NCI-H748 (cell line): ENCODE data around the gene RIMBP2.
"Not testable (repeated sequence)": the region's sequence is repeated elsewhere in the genome, so short reads cannot be mapped to it uniquely, and the experiment has no call there.

Source experiments
- DNase-seq: peaks from one replicate; lab custom pipeline; 2025; ENCODE audit not compliant: unreplicated experiment; lab: John Stamatoyannopoulos, UW

RIMBP2 gene

DNA sequence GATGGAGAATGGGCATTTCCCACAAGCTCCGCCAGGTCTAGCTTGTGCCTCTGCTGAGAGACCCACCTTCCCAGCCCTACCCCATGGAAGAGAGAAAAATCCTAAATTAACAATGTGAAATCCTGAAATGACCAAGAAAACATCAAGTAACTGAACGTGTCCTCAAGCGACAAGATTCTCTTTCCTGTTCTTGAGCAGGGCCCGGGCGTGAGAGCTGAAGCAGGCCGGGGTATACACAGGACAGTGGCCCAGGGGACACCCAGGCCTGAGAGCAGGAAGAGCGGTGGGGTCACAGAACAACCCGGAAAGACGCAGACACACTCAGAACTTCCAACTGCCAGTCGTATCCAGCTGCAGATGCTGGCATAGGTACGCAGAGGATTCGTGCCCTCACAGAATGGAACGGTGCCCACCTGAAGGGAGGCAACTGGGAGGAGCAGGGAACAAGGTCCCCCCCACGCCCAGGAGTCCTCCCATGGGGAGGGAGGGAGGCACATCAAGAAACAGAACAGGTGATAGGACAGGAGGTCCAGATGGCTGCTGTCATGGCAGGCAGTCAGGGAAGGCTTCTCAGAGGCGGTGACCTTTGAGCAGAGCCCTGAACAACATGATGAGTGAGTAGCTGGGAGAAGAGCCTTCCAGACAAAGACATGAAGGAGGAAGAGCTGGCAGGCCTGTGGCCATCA, 9.1 kb downstream of the RIMBP2 start:
- DNase-seq: no peak

DNA sequence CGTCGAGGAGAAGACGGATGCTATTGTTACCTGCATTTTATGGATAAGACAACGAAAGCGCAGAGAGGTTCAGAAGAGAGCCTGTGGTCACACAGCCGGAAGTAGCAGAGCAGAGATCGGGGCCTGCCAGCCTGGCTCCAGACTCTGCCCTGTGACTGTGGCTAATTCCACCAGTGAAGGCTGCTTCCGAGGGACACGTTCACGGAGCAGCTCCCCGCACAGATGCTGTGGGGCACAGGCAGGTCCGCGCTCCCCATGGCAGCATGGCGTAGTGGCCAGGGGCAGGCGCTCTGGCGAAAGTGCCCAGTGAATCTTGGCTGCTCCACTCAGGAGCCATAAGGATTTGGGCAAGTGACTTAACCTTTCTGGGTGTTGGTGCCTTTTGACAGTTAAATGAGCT, 9.8 kb downstream of the RIMBP2 start:
- no peak for DNase-seq

DNA sequence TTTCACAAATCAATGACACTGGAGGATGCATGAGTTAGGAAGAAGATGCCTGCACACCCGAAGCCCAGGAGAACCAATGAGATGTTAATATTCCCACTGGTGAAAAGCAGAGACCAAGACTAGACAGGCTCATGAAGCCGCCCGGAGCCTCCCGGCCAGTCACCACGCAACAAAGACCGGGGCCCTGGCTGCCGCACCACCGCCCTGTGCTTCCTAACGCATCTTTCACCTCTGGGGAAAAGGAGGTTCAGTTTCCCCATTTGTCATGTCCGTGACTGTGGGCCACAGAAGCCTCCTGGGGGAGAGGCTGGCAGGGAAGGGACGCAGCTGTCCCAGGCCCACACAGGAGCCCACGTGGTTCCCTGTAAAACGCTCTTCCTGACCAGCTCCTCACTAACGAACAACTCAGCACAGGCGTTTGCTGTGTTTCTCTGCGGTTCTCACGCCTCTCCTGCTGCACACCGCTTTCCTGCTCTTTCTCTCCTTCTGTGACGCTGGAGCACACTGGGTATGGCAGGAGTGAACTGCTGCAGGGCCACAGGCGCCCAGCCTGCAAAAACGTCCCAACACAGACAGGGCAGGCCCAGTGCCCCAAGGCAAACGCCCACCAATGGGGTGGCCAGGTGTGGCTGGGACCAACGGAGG, 10.8 kb downstream of the RIMBP2 start:
- no peak for DNase-seq

DNA sequence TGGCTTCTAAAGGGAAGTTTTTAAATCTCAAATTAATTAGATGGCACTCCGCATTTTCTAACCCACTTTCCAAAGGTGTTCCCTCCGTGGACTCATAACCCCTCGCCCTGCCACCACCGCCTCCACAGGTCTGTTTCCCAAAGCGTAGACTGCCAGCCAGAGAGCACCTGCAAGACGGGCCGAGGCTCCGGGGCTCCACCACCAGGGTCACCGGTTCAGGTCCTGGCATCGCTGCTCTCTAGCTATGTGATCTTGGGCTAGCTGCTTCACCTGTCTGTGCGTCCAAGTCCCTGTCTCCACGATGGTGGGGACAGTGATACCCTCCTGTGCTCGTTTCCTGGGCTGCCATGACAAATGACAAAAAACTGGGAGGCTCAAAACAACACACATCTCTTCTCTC, 11.5 kb downstream of the RIMBP2 start:
- no peak for DNase-seq

DNA sequence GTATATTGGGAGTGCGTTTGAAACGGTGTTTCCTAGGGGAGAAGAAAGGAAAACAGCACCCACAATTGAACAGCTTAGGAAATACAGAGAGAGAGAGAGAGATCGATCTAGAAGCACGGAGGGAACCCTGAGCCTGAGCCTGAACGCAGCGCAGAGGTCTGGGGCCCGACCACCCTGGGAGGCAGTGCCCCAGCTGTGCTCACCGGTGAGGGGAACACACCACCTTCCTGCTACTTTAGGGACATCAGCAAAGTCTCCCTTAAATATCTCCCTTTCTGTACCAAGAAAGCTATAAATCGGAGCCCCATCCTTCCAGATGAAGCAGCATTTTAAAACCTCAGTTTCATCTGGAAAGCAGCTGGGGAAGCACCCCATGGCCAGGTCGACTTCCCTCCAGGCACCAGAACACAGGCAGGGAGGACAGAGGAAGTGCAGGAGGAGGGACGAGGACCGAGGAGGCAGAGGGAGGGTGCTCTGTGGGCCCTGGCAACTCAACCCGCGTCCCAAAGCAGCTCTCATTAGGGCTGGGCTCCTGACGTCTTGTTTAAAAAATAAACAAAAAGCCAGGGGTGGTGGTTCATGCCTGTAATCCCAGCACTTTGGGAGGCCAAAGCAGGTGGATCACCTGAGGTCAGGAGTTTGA, 12.2 kb downstream of the RIMBP2 start:
- no peak for DNase-seq

DNA sequence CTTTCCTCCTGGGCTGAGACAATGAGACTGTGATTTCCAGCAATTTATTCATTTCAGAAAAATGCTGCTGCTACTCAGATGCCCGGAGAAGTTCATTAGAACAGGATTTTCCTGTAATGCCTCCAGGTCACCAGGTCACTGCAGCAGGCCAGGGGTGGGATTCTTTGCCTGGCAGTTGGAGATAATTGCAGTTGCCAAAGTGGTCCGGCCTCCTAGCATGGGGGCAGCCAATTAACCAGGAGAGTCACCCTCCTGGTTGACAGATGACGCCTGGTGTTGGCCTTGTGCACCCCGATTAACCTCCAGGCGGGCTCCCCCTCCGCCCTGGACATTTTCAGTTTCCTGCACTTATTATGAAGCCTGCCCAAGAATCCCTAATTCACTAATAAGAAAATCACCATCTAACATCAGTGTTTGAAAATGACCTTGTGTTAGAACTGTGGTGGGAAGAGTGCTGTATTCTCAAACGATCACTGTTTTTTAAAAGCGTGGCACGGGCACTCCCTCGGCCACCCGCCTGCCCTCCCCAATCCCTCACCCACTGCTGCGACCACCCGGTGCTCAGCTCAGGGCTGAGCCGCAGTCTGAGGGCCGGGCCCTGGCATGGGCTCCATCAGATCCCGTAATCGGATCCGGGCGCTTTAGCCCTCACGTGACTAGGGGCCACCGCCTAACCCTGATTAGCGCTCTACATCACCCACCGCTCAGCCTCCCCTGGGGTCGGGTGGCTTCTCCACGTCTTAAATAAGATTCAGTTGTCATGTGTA, 12.9 kb downstream of the RIMBP2 start:
- DNase-seq: no peak

DNA sequence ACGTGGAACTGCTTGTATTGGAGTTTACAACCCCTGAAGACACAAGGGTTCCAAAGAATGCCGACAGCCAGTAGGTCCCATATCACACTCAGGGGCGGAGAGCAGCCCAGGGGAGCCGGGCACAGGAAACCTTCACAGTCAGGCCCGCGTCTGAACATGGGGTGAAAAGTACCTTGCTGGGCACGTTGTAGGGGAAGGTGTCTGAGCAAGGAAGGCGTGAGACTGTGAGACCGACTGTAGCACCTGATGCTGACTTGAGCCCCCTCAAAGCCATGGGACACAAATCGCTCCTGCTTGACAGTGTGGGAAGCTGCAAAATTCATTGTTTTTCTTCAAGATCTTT, 14.7 kb downstream of the RIMBP2 start:
- DNase-seq: no peak

DNA sequence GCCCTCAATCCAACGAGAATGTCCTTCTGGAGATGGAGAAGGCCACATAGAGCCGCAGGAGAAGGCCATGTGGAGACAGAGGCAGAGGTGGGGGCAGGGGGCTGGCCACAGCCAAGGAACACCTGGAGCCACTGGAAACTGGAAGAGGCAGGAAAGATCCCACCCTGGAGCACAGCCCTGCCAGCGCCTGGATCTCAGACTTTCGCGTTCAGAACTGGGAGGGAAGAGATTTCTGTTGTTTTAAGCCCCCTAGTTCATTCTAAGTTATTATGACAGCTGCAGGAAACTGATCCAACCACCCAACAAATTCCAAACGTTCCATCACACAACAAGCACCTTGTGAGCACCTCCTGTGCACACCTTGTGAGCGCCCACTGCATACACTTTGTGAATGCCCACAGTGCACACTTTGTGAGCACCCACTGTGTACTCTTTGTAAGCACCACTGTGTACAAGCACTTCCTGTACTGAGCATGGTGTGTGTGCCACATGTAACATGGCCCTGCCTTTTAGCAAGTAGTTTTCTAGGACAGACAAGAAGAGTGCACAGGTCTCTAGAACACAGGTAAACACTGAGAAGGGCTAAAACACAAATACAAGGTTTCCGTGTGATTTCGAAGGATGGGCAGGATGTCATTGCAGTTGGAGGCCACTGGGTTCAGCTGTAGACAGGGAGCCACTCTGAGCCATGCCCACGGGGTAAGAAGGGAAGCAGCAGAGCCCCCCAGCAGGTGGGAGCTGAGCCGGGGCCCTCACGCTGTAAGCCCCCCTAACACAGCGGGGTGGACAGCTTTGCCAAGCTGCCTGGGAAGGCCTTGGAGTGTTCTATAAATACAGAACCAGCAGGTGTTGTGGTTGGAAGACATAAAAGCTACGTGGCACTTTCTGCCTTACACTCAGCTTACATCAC, 15.4 kb downstream of the RIMBP2 start:
- no peak for DNase-seq

DNA sequence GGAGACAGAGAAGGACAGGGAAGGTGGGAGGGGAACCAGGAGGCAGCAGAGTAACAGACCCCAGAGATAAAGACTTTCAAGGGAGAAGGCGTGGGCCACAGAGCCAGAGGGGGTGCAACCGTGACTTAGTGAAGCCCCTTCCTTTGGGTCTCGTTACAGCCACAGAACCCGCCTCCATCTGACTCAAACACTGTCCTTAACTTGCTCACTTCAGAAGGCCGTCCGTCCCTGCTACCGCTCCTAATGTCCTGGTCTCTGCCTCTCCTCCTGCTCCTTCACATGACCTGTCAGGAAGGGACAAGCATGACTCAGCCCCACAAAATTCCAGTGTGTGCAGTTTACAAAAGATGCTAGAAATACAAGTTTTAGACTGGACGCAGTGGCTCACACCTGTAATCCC, 18.0 kb downstream of the RIMBP2 start:
- no peak for DNase-seq

DNA sequence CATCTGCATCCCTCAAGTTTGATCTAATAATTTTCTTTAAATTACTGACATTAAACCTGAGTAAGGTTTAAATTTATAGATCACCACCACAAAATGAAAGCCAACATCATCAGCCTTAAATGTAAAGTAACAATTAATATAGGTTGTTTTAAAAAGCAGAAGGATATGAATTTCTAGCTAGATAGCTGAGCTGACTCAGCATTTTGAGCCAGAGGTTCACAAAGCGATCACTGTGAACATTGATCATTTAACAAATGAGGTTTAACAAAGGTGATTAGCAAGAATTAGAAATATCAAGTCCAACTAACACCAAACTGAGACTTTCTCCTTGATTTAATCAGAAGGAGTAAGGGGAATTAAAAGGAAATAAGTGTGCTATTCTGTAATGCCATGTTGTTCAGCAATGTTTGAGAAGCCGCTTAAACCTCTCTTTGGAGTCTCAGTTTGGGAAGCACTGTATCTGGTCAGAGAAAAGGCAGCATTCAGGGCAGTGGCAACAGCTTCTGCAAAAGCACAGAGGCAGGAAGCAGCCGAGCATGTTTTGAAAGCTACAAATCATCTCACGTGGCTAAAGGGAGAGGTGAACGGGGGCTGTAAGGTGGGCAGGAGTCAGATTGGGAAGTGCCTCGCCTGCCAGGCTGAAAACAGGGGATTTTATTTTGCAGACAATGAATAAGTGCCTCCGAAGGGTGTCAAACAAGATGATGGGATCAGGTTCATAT, 19.6 kb downstream of the RIMBP2 start:
- DNase-seq: no peak

DNA sequence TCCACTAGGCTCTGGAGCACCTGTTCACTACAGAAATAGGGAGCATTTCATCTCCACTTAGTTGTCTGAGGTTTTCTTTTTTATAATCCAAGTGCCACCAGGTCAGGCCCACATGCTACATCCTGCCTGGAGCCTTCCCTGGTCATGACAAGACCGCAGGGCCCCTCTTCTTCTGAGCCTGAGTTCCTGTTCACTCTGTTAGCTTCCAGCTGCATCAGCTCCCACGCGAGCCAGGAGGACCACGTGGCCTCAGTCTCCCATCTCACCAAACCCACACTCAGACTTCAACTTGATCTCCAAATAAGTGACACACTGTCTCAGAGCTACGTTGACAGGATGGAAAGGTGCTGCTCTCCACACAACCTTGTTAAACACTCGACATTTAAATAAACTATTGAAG, 21.0 kb downstream of the RIMBP2 start:
- no peak for DNase-seq

DNA sequence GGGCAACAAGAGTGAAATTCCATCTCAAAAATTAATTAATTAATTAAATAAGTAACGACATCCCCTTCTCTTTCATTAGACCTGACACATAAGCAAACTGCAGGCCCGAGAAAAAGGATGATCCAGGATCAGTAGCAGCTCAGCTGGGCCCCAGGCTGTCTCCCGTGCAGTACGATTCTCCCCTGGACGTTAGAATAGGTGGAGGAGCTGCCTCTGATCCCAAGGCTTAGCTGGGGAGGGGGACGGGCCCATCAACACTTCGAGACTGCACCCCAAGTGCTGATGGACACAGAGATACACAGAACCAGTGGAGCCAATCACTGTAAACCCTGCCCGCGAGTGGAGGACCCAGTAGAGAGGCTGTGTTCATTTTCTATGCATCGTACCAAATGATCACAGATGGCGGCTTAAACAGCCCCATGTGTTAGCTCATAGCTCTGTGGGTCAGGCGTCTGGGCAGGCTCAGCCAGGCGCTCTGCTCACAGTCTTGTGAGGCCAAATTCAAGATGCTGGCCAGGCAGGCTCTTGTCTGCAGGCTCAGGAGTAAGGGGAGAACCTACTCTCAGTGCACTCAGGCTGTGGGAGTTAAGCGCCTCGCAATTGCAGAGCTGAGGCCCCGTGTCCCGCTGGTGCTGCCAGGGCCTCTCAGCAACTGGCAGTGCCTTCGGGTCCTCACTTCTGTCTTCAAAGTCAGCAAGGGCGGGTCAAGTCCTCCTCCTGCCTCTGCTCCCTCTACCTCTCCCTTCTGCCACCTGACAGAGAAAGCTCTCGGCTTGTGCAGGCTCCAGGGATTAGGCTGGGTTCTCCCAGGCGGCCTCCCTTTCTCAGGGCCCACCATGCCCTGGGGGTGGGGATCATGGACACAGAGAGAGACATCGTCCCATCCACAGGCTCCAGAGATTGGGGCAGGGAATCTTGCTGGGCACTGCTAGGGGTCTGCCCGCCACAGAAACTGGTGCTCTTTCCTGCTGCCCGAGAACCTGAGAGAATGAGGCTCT, 26.4 kb downstream of the RIMBP2 start:
- no peak for DNase-seq

DNA sequence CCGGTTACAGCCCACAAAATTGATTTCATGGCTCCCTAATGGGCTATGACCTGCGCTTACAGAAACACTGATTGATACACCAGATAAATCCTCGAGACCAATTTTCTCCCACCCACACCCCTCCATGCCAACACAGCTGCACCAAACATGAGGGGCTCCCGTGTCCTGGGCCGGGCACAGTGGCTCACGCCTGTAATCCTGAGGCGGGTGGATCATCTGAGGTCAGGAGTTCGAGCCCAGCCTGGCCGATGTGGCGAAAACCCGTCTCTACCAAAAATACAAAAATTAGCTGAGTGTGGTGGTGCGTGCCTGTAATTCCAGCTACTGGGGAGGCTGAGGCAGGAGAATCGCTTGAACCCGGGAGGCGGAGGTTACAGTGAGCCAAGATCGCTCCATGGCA, 27.1 kb downstream of the RIMBP2 start:
- DNase-seq: not testable (repeated sequence)

DNA sequence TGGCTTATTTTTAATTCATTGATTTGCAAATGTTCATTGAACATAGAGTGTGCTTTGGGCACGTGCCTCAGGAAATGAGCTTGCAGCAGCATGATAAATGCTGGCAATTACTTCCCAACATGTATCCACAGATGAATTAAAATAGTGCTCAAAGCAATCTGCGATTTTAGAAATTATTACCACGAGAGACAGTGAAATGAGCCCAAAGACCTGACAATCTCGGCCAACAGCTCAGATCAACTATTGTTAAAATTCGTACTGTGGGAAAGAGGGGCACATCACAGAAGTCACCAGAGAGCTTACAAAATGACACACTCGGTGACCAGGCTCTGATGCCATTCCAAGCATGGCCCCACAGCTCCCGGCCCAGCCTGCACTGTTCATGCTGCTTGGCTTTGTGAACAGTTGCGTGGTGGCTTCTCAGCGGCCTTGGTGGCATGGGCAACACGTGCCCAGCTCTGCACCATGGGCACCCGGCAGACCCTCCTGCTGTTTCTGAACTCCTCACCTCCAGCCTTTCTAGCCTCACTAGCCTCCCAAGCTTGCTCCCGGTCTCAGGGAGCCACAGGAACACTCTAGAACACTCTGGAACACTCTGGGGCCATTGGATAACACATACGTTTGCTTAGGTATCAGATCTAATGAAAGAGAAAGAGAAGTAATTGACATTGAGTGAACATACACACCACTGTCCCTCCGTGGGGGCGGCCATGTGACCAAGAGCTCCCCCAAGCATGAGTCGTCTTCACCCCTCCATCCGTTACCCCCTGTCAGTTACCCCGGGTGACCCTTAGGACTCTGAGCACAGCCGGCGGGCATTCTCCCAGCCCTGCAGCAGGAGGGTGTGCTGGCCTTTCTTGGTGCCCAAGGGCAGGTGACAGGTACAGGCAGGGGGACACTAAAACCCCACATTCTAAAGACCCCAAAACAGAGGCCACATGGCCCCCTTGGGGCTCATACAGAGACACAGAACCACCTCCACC, 28.0 kb downstream of the RIMBP2 start:
- no peak for DNase-seq

DNA sequence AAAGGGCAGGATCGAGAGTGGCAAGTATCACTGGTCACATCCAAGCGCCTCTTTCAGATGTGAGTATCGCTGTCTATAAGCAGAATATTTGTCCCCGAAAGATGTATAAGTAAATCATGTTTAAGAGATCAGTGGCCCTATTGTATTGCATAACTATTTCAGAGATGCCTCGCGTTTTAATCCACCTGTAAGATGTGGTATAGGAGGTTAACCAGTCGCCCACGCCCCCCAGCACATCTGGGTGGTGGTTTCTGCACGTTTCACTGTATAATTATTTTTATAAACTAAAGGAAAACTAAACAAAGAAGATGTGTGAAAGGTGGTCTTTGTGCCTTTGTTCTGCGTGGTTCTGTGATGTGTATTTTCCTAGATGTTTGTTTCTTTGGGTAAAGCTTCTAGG, 28.9 kb downstream of the RIMBP2 start:
- no peak for DNase-seq

DNA sequence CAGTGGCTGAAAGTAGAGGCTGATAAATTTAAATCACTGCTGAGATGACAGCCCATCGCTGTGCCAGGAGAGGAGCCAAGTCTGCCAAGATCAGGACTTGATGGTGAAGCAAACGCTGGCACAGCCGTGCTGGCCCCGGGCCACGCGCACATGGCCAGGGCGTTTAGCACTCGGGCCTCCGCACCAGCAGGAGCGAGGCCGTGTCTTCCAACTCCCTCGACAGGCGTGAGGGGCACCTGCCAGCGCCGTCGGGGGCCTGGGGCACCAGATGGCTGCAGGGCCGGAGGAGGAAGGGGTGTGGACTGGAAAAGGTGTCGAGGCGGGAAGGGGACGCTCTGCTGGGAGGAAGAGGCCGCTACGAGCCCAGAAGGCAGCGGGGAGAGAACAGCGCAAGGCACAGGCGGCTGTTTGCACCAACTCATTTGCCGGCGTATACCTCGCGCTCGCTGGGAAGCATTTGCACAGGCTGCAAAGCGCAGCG, 29.5 kb downstream of the RIMBP2 start:
- DNase-seq: peak; percentile 28

DNA sequence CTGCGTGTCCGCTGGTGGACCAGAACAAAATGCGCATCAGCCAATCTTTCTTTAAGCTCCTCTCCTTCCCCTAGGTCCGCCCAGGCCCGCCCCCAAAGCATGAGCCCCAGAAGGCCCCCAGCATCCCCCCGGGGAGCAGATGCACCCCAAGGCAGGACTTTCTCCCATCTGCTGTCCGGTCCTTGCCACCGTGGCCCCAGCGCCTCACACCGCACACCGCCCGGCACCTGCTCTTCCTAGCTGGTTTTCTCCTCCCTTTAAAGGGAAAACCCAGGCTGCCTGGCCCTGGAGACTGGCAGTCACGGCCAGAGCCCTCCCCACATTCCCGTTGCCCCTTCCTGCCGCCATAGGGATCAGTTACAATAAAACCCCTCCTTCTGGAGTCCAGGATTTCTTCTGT, 30.2 kb downstream of the RIMBP2 start:
- DNase-seq: no peak
